HG02973 (cell line): Measurements from ENCODE around the gene ALDH3B1.

Experiments
- ATAC-seq: cut with Tn5 transposase; IDR thresholded peaks from one replicate; pipeline ENCODE4 v1.9.1; 2021; ENCODE audit warnings: moderate library complexity; ENCODE audit not compliant: unreplicated experiment

Gene ALDH3B1

GRCh38 chr11:68061508-68061907, 51.4 kb downstream of the ALDH3B1 start:
- ATAC-seq = no peak

- ATAC-seq = no peak
Observed at GRCh38 chr11:68064926-68065325, 54.8 kb downstream of the ALDH3B1 start.

GRCh38 chr11:68065841-68066240, 55.7 kb downstream of the ALDH3B1 start:
- ATAC-seq = no peak

- no peak for ATAC-seq
Observed at GRCh38 chr11:68066742-68067141, 56.6 kb downstream of the ALDH3B1 start.

- no peak for ATAC-seq
Observed at GRCh38 chr11:68067991-68068390, 57.9 kb downstream of the ALDH3B1 start.

- no peak for ATAC-seq
Observed at GRCh38 chr11:68071281-68072048, 61.3 kb downstream of the ALDH3B1 start.

GRCh38 chr11:68074584-68075352, 64.6 kb downstream of the ALDH3B1 start:
- ATAC-seq = no peak

GRCh38 chr11:68076371-68077042, 66.4 kb downstream of the ALDH3B1 start:
- ATAC-seq = no peak

GRCh38 chr11:68077617-68078582, 67.8 kb downstream of the ALDH3B1 start:
- ATAC-seq = no peak
